CD4-positive, alpha-beta T cell (primary cell): ENCODE results near the gene FAM222B. TPM values are rescaled to one million over a fixed set of nuclear protein-coding genes. Genes with fewer than 3 reads are reported as not detected.
"Not testable (repeated sequence)": the region's sequence is repeated elsewhere in the genome, so short reads cannot be mapped to it uniquely, and the experiment has no call there.

ENCODE experiments used
- ATAC-seq: fragments of 200-7000 bp; cut with Tn5 transposase; one replicate; pipeline ENCODE4 v1.10.0; 2022; ENCODE audit warnings: mild to moderate bottlenecking; ENCODE audit not compliant: poor library complexity
- CTCF ChIA-PET: fragments of 350-600 bp; sonication (Branson Sonifier 250); formaldehyde crosslinking; loops from one replicate; lab custom pipeline; 2021; ENCODE audit warnings: antibody characterized with exemption, inconsistent platforms; lab: Charles Lee
- POLR2A ChIA-PET: fragments of 350-600 bp; sonication (Branson Sonifier 250); formaldehyde crosslinking; loops from one replicate; lab custom pipeline; 2021; ENCODE audit warnings: antibody characterized with exemption, inconsistent platforms; lab: Charles Lee
- DNase-seq, 14 experiments: peaks; one replicate each; pipeline ENCODE4 v3.0.0-alpha.2; 2013 to 2020; ENCODE audit warnings: mixed read lengths in 2 of 14
- H3K27ac ChIP-seq, 2 donors: one replicate each; pipeline versions ENCODE4 v1.5.1 to v1.7.0; 2013; ENCODE audit warnings: low read length in 2 of 2, low read depth in 1 of 2, mild to moderate bottlenecking in 1 of 2
- H3K27me3 ChIP-seq, 2 experiments: 1 replicate in 1 of 2; 2 replicates in 1 of 2; pipeline versions ENCODE4 v1.6.1 to v1.7.0; 2013; ENCODE audit warnings: low read length in 2 of 2, control low read depth in 1 of 2, mild to moderate bottlenecking in 1 of 2, moderate library complexity in 1 of 2; ENCODE audit not compliant: insufficient read depth in 2 of 2, control insufficient read depth in 1 of 2
- H3K36me3 ChIP-seq: one replicate; pipeline ENCODE4 v1.6.1; 2013; ENCODE audit warnings: low read length, control low read depth; ENCODE audit not compliant: insufficient read depth
- H3K4me1 ChIP-seq: one replicate; pipeline ENCODE4 v1.6.1; 2013; ENCODE audit warnings: low read length, control low read depth; ENCODE audit not compliant: insufficient read depth
- H3K4me3 ChIP-seq: one replicate; pipeline ENCODE4 v1.5.1; 2013; ENCODE audit warnings: mild to moderate bottlenecking, low read length, moderate library complexity
- H3K9me3 ChIP-seq, 2 experiments: 1 replicate in 1 of 2; 2 replicates in 1 of 2; pipeline versions ENCODE4 v1.6.1 to v1.7.0; 2013; ENCODE audit warnings: low read length in 2 of 2, mild to moderate bottlenecking in 2 of 2, control low read depth in 1 of 2, moderate library complexity in 1 of 2; ENCODE audit not compliant: control insufficient read depth in 1 of 2, insufficient read depth in 1 of 2
- H3K27ac Mint-ChIP-seq: one replicate; pipeline ENCODE4 v1.8.0; 2020; ENCODE audit warnings: mixed read lengths
- H3K27me3 Mint-ChIP-seq: one replicate; pipeline ENCODE4 v1.8.0; 2021; ENCODE audit warnings: mixed read lengths
- H3K36me3 Mint-ChIP-seq: one replicate; pipeline ENCODE4 v1.8.0; 2021; ENCODE audit warnings: low read depth, mixed read lengths
- H3K4me1 Mint-ChIP-seq: one replicate; pipeline ENCODE4 v1.8.0; 2021; ENCODE audit warnings: low read depth, mixed read lengths
- H3K4me3 Mint-ChIP-seq: one replicate; pipeline ENCODE4 v1.8.0; 2020; ENCODE audit warnings: mild to moderate bottlenecking, mixed read lengths
- H3K9me3 Mint-ChIP-seq: one replicate; pipeline ENCODE4 v1.8.0; 2020; ENCODE audit warnings: mixed read lengths
- CTCF ChIP-seq: fragments of 200-600 bp; IDR thresholded peaks from one replicate; pipeline ENCODE4 v1.8.0; 2022; ENCODE audit warnings: antibody characterized with exemption, mild to moderate bottlenecking
- intact Hi-C, 2 experiments: fragments of 100-400 bp; cut with DNase I in 1 of 2; cut with micrococcal nuclease in 1 of 2; formaldehyde crosslinking; loops; one replicate each; pipeline versions ENCODE4 v1.15.1 to v1.9.0; 2023 to 2025; cut with DNase I, micrococcal nuclease
- total RNA-seq, 174 experiments: library from RNA in 2 of 174; stranded (reverse) in 2 of 174; gene quantifications; one replicate each; pipeline ENCODE4 v1.2.3 and lab custom pipeline; 2021 to 2026

The FAM222B gene
- total RNA-seq, 2 experiments from 2014 or later, result 17.3 to 17.5 TPM

- Histone ChIP-seq H3K36me3 (peaks cover 71% of the 10 kb centered on the region), H3K9me3 (no peaks in the 10 kb centered on the region), H3K27ac (no peak overlapping the region), H3K4me1 (no peaks in the 10 kb centered on the region), H3K27me3 (no peaks in the 10 kb centered on the region), H3K4me3 (no peak overlapping the region)
- ChIA-PET POLR2A (interaction anchor here (1.4 kb wide), 1 partner anchor 9 kb away, joined by 4 read pairs; no protein-coding TSS in a partner anchor), CTCF (no interaction called here)
- H3K4me1 Mint-ChIP-seq, result no peaks in the 10 kb centered on the region
- H3K36me3 Mint-ChIP-seq, result peaks cover 75% of the 10 kb centered on the region
- intact Hi-C loops, result no loop called here
- ATAC-seq, result no peak
- no peaks in the 10 kb centered on the region for H3K27me3 Mint-ChIP-seq
- no peak for DNase-seq
- no peak overlapping the region for H3K4me3 Mint-ChIP-seq
- H3K27ac Mint-ChIP-seq, result no peak overlapping the region
- no peak for TF ChIP-seq CTCF
- H3K9me3 Mint-ChIP-seq, result no peaks in the 10 kb centered on the region
These were observed 37.4 kb upstream of the FAM222B start for GRCh38 chr17:28879886-28880571.

GRCh38 chr17:28878981-28879380 is 36.4 kb upstream of the FAM222B start:
- no peak overlapping the region for H3K27ac ChIP-seq
- no peaks in the 10 kb centered on the region for H3K9me3 ChIP-seq
- no peaks in the 10 kb centered on the region for H3K27me3 Mint-ChIP-seq
- ATAC-seq (no peak), DNase-seq (no peak)
- no peaks in the 10 kb centered on the region for H3K4me1 Mint-ChIP-seq
- H3K36me3 Mint-ChIP-seq, result peaks cover 65% of the 10 kb centered on the region
- ChIA-PET CTCF (interaction anchor here (0.7 kb wide), 1 partner anchor 17 kb away, joined by 3 read pairs; no protein-coding TSS in a partner anchor), POLR2A (interaction anchor here (1.4 kb wide), 1 partner anchor 8 kb away, joined by 4 read pairs; no protein-coding TSS in a partner anchor)
- no peak overlapping the region for H3K4me3 ChIP-seq
- intact Hi-C loops, result no loop called here
- H3K4me1 ChIP-seq, result no peaks in the 10 kb centered on the region
- no peak for TF ChIP-seq CTCF
- no peak overlapping the region for H3K27ac Mint-ChIP-seq
- peaks cover 60% of the 10 kb centered on the region for H3K36me3 ChIP-seq
- H3K4me3 Mint-ChIP-seq, result no peak overlapping the region
- H3K9me3 Mint-ChIP-seq, result no peaks in the 10 kb centered on the region
- H3K27me3 ChIP-seq, result no peaks in the 10 kb centered on the region

DNA sequence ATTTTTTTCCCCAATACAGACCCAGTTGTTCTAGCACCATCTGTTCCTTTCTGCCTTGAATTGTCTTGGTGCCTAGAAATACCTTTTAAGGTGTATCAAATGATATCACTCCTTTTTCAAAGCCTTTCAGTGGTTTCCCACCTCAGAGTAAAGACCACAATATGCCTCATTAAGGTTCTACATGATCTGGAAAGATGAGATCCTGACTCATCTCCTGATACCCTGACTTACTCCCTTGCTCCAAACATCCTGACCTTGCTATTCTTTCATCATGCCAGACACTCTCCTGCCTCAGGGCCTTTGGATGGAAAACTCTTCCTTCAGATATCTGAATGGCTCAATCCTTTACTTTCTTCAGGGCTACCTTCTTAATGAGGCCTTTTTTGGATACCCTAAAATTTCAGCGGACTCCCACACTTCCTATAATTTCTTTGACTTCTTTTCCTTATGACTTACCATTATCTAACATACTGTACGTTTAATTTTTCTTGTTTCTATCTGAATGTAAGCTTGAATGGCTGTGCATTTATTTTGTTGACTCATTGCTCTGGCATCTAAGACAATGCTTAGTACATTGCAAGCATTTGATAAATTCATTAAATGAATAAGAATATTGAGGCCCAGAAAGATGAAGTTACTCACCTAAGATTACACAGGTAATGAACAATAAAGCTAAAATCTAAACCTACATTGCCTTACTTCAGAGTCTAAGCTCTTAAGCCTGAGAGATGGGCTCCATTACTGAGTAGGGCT is 35.7 kb upstream of the FAM222B start:
- Mint-ChIP-seq H3K4me1 (no peaks in the 10 kb centered on the region), H3K36me3 (peaks cover 59% of the 10 kb centered on the region), H3K4me3 (no peak overlapping the region), H3K27me3 (no peaks in the 10 kb centered on the region), H3K9me3 (no peaks in the 10 kb centered on the region), H3K27ac (no peak overlapping the region)
- ChIA-PET POLR2A (no interaction called here), CTCF (no interaction called here)
- no peak for TF ChIP-seq CTCF
- intact Hi-C loops, result no loop called here
- peaks cover 54% of the 10 kb centered on the region for H3K36me3 ChIP-seq
- H3K9me3 ChIP-seq, result no peaks in the 10 kb centered on the region
- DNase-seq (no peak), ATAC-seq (no peak)
- H3K27ac ChIP-seq, result no peak overlapping the region
- no peaks in the 10 kb centered on the region for H3K4me1 ChIP-seq
- no peaks in the 10 kb centered on the region for H3K27me3 ChIP-seq
- H3K4me3 ChIP-seq, result no peak overlapping the region

DNA sequence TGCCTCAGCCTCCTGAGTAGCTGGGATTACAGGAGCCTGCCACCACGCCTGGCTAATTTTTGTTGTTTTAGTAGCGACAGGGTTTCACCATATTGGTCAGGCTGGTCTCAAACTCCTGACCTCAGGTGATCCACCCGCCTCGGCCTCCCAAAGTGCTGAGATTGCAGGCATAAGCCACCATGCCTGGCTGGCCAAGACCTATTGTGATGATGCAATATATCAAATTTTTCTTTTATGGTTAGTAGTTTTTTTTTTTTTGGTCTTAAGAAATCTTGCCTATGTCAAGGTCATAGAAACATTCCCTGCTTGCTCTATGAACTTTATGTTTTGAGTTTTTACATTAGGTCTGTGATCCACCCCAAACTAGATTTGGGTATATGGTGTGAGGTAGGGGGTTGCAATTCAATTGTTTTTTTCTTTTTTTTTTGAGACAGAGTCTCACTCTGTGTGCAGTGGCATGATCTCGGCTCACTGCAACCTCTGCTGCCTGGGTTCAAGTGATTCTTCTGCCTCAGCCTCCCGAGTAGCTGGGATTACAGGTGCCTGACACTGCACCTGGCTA is 34.6 kb upstream of the FAM222B start:
- H3K4me1 ChIP-seq, H3K27ac ChIP-seq, H3K4me3 ChIP-seq, H3K27me3 ChIP-seq, H3K9me3 Mint-ChIP-seq, CTCF ChIA-PET, H3K9me3 ChIP-seq, H3K27me3 Mint-ChIP-seq, H3K27ac Mint-ChIP-seq, ATAC-seq, POLR2A ChIA-PET, H3K4me1 Mint-ChIP-seq, intact Hi-C loops, DNase-seq, H3K4me3 Mint-ChIP-seq: not testable (repeated sequence)
- H3K36me3 Mint-ChIP-seq, result peaks cover 48% of the 10 kb centered on the region
- H3K36me3 ChIP-seq, result peaks cover 43% of the 10 kb centered on the region
